Smooth muscle cell of the brain vasculature (primary cell): ENCODE measurements around the gene SMTN.

Experiments used
- DNase-seq: peaks from one replicate; pipeline ENCODE4 v3.0.0-alpha.2; 2012; ENCODE audit warnings: low read depth, low spot score

The SMTN gene

DNA sequence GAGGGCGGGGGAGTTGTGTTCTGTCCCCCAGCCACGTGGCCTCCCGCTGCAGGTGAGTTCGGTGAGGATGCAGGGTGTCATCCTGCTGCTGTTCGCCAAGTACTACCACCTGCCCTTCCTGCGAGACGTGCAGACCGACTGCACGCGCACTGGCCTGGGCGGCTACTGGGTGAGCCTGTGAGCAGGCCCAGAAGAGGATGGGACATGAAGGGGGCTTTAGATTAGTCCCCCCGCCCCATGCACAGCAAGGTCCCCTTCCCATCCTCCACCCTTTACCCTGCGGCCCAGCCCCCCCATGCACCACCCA lies 45.7 kb downstream of the SMTN start:
- no peak for DNase-seq

- no peak for DNase-seq
Measured at GRCh38 chr22:31127181-31127772, 46.2 kb downstream of the SMTN start.

DNA sequence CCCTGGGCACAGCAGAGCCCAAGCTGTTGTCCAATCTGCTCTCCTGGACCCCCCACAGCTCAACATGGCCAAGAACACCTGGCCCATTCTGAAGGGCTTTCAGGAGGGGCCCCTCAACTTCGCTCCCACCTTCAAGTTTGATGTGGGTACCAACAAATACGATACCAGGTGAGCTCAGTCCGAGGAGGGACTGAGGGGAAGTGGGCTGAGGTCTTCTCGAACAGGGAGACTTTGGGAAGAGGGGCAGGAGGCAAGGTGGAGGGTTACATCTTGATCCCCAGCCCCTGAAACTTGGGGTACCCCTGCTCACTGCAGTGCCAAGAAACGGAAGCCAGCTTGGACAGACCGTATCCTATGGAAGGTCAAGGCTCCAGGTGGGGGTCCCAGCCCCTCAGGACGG lies 47.0 kb downstream of the SMTN start:
- DNase-seq: no peak

- no peak for DNase-seq
Measured at GRCh38 chr22:31130873-31131272, 49.8 kb downstream of the SMTN start.

GRCh38 chr22:31133911-31134310 lies 52.8 kb downstream of the SMTN start:
- DNase-seq: no peak

- no peak for DNase-seq
Measured at GRCh38 chr22:31134688-31135087, 53.6 kb downstream of the SMTN start.

GRCh38 chr22:31135706-31136105 lies 54.6 kb downstream of the SMTN start:
- DNase-seq: no peak

GRCh38 chr22:31136155-31136554 lies 55.0 kb downstream of the SMTN start:
- no peak for DNase-seq

- no peak for DNase-seq
Measured at GRCh38 chr22:31136711-31137110, 55.6 kb downstream of the SMTN start.

GRCh38 chr22:31137721-31138120 lies 56.6 kb downstream of the SMTN start:
- no peak for DNase-seq

DNA sequence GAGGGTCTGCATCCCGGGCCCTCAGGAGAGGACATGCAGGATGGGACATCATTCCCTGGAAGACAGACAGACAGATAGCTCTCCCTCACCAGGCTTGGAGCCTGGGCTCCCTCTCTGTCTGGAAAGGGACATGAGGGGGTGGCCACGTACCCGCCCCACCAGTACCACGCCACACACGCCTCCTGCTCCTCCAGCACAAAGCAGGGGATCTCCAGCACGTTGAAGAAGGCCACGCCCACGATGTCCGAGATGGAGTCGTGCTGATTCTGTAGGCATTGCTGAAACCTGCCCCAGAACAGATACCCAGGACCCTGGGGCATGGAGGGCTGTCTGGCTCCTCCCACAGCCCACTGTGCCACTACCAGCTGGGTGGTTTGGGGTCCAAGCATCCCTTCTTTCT lies 57.0 kb downstream of the SMTN start:
- no peak for DNase-seq

DNA sequence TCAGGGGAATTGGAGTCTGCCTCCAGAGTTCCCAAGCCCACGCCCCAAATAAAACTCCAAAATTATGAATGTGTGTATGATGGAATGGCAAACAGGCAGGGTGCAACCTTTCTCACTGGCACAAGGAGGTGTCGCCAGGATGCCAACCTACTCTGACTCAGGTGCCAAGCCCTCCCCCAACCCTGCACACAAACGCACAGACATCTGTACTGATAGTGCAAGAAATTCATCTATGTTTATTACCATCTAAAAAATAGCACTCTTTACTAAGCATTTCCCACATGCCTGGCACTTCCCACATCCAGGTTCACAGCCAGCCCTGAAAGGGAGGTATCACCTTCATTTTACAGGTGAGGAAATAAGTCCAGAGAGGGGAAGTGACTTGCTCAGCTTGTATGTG lies 57.9 kb downstream of the SMTN start:
- no peak for DNase-seq

GRCh38 chr22:31139866-31140716 lies 59.0 kb downstream of the SMTN start, which contains the start of gene PLA2G3:
TSS of gene PLA2G3 (minus strand) at chr22:31140508. CDS start at chr22:31140354, 154 bp downstream.
- DNase-seq: no peak

DNA sequence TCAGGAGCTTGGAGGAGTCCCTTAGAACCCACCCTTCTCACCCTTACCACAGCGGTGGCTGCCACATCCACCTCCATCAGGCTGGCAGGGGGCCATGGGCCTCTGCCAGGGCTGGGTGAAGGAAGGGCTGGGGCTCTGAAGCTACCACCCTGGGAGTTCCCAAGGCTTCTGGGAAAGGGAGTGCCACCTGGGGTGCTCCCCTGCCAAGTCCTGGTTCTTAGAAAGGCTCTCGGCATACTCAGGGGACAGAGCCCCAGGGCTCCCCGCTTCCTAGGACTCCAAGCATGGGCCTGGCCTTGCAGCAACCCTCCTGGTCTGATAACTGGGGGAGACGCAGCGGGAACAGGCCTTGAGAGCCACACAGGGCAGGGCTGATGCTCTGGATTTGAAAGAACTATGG lies 59.6 kb downstream of the SMTN start:
- no peak for DNase-seq

DNA sequence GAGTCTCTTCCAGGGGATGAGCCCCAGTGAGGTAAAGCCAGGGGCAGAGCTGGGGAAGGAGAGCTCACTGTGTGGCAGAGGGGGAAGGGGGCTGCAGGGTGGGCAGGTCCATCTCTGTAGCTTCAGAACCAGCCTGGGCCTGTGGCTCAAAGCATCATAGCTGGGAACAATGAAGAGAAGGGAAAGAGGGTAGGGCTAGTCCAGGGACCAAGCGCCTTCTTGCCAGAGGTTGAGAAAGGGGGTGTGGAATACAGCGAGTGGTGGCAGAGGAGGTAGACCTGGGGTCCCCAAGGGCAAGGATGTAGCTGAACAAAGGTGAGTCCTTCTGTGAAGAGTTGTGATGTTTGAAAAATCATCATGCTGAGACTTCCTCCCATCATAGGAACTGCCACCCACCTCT lies 60.4 kb downstream of the SMTN start:
- DNase-seq: no peak

DNA sequence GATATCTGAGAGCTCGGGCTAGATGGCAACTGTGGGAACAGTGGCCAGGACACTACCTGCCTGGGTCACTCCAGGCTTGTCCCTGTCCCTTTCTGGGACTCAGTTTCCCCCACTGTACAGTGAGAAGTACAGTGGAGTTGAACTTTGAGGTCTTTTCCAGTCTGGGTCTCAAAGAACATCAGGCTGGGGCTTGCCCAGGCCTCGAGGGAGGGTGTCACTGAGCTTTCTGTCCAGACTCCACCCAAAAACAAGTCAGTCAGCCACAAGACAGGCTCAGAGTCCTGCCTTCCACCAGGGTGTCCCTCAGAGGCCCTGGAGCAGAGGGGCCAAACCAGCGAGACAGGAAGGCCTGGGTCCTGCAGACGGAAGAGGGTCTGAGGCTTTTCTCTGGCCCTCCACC lies 61.2 kb downstream of the SMTN start:
- DNase-seq: no peak

DNA sequence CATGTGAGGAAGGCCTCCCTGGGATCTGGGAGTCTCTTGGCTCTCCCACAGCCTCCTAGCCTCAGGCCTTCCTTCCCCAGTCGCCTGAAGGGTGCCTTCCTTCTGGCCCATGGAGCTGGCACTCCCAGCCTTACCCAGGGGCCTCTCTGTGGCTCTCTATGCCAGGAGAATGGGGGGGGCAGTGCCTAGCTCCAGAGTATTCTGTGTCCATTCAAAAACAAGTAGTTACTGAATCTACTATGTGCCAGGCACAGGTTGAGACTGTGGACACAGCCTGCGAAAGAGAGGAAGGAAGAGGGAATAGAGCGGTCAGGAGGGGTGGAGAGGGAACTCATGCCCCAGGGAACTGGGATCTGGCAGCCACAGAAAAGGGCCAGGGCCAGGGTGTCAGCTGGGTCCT lies 61.9 kb downstream of the SMTN start:
- DNase-seq: no peak

GRCh38 chr22:31143537-31143936 lies 62.4 kb downstream of the SMTN start:
- DNase-seq: no peak

GRCh38 chr22:31144223-31144622 lies 63.1 kb downstream of the SMTN start:
- no peak for DNase-seq

DNA sequence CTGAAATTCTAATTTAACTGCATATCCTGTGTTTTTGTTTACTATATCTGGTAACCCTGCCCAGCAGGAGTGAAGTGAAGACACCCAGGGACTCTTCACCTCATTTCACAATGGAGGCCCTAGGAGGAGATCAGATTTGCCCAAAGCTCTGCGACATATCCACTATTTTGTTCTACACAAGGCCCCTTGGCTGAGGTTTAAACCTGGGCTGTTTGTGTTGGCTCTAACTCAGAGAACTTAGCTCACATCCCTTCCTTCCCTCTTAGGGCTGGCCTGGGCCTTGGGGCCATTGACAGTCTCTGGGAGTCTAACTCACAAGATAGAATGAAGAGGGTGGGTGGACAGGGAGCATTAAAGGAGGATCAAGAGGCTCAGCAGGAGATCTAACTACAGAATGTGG lies 67.4 kb downstream of the SMTN start:
- DNase-seq: no peak

- DNase-seq: no peak
Measured at GRCh38 chr22:31148953-31149627, 68.0 kb downstream of the SMTN start.

GRCh38 chr22:31150615-31151014 lies 69.5 kb downstream of the SMTN start:
- DNase-seq: no peak

- DNase-seq: no peak
Measured at GRCh38 chr22:31151872-31152271, 70.8 kb downstream of the SMTN start.
